Measurements from ENCODE around the gene IPCEF1.

DNA sequence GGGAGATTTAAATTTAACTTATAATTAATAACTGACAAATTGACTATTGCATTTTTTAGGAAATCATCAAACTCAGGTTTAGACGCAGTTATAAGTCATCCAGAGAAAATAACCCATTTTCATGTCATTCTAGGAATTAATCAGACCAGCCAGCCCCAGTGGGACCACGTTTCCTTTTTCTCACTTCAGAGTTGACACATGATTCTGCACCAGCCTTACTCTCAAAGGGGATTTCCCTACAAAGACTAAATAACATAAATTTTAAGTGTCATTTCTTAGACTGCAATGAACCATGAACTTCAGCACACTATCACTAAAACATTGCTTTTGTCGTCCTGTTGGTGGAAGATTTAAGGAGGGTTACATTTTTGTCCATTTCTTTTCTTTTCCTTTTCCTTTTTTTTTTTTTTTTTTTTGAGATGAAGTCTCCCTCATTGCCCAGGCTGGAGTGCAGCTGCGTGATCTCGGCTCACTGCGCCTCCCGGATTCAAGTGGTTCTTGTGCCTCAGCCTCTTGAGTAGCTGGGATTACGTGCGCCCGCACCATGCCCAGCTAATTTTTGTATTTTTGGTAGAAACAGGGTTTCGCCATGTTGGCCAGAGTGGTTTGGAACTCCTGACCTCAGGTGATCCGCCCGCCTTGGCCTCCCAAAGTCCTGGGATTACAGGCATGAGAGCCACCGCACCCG lies 3.6 kb downstream of the IPCEF1 start:
- TF ChIP-seq, protein P1, sequence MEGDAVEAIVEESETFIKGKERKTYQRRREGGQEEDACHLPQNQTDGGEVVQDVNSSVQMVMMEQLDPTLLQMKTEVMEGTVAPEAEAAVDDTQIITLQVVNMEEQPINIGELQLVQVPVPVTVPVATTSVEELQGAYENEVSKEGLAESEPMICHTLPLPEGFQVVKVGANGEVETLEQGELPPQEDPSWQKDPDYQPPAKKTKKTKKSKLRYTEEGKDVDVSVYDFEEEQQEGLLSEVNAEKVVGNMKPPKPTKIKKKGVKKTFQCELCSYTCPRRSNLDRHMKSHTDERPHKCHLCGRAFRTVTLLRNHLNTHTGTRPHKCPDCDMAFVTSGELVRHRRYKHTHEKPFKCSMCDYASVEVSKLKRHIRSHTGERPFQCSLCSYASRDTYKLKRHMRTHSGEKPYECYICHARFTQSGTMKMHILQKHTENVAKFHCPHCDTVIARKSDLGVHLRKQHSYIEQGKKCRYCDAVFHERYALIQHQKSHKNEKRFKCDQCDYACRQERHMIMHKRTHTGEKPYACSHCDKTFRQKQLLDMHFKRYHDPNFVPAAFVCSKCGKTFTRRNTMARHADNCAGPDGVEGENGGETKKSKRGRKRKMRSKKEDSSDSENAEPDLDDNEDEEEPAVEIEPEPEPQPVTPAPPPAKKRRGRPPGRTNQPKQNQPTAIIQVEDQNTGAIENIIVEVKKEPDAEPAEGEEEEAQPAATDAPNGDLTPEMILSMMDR (IDR thresholded peaks at IDR 0.05): no peak
- no peak for TF ChIP-seq POLR2AphosphoS5 (IDR thresholded peaks at IDR 0.05; ENCODE audit: low read depth, low read length)
- TF ChIP-seq, protein P2, sequence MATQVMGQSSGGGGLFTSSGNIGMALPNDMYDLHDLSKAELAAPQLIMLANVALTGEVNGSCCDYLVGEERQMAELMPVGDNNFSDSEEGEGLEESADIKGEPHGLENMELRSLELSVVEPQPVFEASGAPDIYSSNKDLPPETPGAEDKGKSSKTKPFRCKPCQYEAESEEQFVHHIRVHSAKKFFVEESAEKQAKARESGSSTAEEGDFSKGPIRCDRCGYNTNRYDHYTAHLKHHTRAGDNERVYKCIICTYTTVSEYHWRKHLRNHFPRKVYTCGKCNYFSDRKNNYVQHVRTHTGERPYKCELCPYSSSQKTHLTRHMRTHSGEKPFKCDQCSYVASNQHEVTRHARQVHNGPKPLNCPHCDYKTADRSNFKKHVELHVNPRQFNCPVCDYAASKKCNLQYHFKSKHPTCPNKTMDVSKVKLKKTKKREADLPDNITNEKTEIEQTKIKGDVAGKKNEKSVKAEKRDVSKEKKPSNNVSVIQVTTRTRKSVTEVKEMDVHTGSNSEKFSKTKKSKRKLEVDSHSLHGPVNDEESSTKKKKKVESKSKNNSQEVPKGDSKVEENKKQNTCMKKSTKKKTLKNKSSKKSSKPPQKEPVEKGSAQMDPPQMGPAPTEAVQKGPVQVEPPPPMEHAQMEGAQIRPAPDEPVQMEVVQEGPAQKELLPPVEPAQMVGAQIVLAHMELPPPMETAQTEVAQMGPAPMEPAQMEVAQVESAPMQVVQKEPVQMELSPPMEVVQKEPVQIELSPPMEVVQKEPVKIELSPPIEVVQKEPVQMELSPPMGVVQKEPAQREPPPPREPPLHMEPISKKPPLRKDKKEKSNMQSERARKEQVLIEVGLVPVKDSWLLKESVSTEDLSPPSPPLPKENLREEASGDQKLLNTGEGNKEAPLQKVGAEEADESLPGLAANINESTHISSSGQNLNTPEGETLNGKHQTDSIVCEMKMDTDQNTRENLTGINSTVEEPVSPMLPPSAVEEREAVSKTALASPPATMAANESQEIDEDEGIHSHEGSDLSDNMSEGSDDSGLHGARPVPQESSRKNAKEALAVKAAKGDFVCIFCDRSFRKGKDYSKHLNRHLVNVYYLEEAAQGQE (IDR thresholded peaks at IDR 0.05; ENCODE audit: insufficient read depth in 1 of 2, low read depth in 2 of 2, low read length in 1 of 2): no peak
